Fibroblast of pulmonary artery (primary cell): ENCODE measurements around the gene EPN2.
A peak's percentile ranks its signal among the peaks of the same experiment; 100 is the strongest.

Experiments
- DNase-seq: peaks from one replicate; pipeline ENCODE4 v3.0.0-alpha.2; 2010; ENCODE audit warnings: low read depth
- H3K4me3 ChIP-seq: replicated peaks from 2 replicates; pipeline ENCODE4 v1.5.1; 2011; ENCODE audit warnings: low read depth, mild to moderate bottlenecking, control low read depth, low read length, moderate library complexity
- CTCF ChIP-seq: IDR thresholded peaks from 2 replicates; pipeline ENCODE4 v1.5.1; 2011; ENCODE audit warnings: mild to moderate bottlenecking, control low read depth, low read length, inconsistent platforms; ENCODE audit errors: missing control alignments

The EPN2 gene

DNA sequence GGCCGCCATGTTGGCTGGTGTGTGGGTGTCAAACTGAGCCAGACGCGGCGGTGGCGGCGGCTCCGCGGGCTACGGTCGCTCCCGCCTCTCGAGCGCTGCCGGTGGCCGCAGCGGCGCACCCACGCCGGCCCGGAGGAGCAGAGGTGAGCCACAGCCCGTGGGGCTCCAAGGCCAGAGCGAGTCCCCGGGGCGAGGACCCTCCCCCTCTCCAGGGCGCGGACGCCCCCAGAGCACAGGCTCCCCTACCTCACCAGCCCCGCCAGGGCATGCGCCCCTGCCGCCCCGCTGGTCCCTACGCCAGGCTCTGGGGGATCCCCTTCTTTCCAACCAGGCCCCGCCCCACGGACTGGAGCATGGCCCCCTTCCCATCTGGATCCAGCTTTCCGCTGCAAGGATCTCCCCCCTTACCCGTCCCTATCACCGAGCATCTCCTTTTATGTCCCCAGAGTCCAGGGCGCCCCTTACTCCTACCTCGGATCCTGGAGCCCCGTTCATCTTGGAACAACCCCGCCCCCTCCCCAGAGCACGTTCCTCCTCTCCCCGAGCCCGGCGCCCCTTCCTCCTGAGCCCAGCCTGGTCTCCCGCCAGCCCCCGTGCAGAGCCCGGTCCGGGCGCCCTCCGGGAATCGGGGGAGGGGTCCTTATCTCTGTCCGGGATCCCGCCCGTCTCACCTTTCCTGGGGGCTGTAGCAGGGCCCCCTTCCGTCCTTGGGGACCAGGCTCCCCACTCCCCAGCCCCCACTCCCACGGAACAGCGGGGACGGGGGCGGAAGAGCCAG lies 412 bp downstream of the EPN2 start:
- DNase-seq, result no peak
- H3K4me3 ChIP-seq, result peak overlapping the region; percentile 93
- no peak for TF ChIP-seq CTCF

- no peak for TF ChIP-seq CTCF
- H3K4me3 ChIP-seq, result peak overlapping the region; percentile 93
- no peak for DNase-seq
Observed at GRCh38 chr17:19238167-19238505, 970 bp downstream of the EPN2 start.

GRCh38 chr17:19239544-19239943 lies 2.4 kb downstream of the EPN2 start:
- peak; percentile 41 for DNase-seq
- peak overlapping the region; percentile 5 for H3K4me3 ChIP-seq

GRCh38 chr17:19242323-19242722 lies 5.2 kb downstream of the EPN2 start:
- no peak for TF ChIP-seq CTCF
- H3K4me3 ChIP-seq, result no peak overlapping the region
- DNase-seq, result no peak

More at GRCh38 chr17:19239544-19239943, 2.4 kb downstream of the EPN2 start:
- TF ChIP-seq CTCF, result no peak

GRCh38 chr17:19242926-19243325 lies 5.8 kb downstream of the EPN2 start:
- no peak for TF ChIP-seq CTCF
- DNase-seq, result no peak
- no peak overlapping the region for H3K4me3 ChIP-seq

- no peak for DNase-seq
- no peak overlapping the region for H3K4me3 ChIP-seq
- no peak for TF ChIP-seq CTCF
Observed at GRCh38 chr17:19243838-19244237, 6.7 kb downstream of the EPN2 start.

DNA sequence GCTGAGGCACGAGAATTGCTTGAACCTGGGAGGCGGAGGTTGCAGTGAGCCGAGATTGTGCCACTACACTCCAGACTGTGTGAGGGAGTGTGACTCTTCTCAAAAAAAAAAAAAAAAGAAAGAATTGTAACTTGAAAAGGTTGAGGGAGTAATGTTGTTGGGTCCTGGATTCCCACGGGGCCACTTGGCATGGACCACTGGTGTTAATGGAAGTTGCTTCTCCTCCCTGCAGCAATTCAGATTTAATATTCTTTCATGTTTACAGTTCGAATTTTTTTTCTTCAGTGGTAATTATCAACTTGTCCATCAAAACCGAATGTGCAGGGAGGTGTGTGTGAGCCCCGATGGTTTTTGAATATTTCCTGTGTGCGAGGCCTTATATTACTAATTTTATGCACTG lies 7.2 kb downstream of the EPN2 start:
- no peak overlapping the region for H3K4me3 ChIP-seq
- TF ChIP-seq CTCF, result no peak
- no peak for DNase-seq
